ENCODE measurements around the gene NUDT2.

Gene NUDT2

DNA sequence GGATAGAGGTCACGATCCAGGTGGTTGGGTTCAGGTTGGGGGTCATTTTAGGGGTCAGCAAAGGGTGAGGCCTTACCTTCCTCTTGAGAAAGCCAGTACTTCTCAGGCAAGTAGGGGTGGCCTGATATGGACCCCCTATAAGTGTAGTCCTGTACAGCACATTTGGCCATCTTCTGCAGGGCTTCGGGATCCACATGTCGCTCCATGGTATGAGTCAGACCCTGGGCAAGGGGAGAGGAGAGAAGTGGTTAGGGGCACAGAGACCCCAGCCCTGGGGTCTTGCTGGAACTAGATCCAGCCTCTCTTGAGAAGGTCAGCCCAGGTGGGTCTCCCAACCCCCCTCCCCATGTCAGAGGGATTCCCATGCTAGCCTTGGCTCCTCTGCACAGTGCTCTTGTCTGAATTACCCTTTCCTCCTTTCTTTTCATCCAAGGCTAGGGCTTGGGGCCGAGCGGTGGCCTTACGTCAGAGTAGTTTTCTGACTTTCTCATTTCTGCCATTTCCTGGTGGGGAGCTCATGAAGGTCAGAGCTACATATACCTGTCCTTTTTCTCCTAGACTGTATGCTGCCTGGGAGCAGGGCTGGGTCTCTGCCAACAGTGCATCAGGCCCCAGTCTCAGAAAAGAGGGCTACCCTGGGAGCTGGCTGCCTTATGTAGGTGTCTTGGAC lies 56.3 kb downstream of the NUDT2 start:
- H3K4me3 ChIP-seq (ENCODE audit: low read depth, low read length), result no peak overlapping the region
- no peak for DNase-seq (ENCODE audit: low read depth)
- TF ChIP-seq, protein P1, sequence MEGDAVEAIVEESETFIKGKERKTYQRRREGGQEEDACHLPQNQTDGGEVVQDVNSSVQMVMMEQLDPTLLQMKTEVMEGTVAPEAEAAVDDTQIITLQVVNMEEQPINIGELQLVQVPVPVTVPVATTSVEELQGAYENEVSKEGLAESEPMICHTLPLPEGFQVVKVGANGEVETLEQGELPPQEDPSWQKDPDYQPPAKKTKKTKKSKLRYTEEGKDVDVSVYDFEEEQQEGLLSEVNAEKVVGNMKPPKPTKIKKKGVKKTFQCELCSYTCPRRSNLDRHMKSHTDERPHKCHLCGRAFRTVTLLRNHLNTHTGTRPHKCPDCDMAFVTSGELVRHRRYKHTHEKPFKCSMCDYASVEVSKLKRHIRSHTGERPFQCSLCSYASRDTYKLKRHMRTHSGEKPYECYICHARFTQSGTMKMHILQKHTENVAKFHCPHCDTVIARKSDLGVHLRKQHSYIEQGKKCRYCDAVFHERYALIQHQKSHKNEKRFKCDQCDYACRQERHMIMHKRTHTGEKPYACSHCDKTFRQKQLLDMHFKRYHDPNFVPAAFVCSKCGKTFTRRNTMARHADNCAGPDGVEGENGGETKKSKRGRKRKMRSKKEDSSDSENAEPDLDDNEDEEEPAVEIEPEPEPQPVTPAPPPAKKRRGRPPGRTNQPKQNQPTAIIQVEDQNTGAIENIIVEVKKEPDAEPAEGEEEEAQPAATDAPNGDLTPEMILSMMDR (IDR thresholded peaks at IDR 0.05; ENCODE audit: low read depth, low read length, missing control alignments), result no peak

DNA sequence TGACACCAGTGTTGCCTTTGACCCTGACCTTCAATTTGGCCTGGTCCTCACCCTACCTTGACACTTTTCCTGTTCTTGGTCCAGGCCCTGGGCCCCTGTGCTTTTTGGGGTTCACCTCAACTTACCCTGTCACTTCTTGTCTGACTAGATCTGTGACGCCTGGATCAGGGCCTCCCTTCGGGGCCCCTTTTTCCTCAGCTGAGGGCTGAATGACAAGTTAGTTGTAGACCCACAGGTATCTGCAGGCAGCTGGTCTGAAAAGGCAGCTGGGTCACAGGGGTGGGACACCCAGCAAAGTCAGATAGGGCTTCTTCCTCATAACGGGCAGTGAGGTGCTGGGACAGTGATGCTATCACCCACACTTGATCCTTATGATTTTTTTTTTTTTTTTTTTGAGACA lies 57.3 kb downstream of the NUDT2 start:
- TF ChIP-seq, protein P1 (IDR thresholded peaks at IDR 0.05; ENCODE audit: low read depth, low read length, missing control alignments), result no peak
- no peak for DNase-seq (ENCODE audit: low read depth)
- no peak overlapping the region for H3K4me3 ChIP-seq (ENCODE audit: low read depth, low read length)

DNA sequence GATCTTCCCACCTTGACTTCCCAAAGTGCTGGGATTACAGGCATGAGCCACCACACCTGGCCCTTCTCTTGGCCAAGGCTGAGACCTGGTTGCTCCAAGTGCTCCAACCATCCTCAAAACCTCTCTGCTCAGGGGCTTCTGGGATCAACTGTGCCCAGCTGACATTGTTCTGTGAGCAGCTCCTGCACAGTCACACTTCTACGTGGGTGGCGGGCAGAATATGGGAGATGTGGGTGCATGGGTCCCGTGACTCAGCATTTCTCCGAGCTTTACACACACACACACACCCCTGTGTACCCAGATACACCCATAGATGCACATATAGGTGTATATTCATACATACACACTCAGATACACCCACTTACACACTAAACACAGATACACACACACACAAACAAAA lies 57.9 kb downstream of the NUDT2 start:
- no peak for DNase-seq (ENCODE audit: low read depth)
- TF ChIP-seq, protein P1 (IDR thresholded peaks at IDR 0.05; ENCODE audit: low read depth, low read length, missing control alignments), result no peak
- no peak overlapping the region for H3K4me3 ChIP-seq (ENCODE audit: low read depth, low read length)

DNA sequence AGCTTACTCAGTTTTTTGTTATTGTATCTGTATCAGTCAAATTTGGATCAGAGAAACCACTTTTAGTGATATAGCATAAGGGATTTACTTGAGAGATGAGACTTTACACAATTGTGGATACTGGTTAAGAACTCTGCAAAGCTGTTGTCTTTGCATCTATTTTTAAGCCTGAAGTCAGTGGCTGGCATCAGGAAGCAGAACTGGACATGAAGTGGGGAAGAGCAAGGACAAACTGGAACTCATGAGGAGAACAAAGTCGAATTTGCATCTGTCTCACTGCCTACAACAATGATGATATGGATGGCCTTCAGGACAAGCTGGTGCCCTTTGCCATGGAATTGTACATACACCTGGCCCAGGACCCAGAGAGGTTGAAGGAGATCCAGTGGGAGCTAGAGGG lies 63.1 kb downstream of the NUDT2 start:
- no peak for DNase-seq (ENCODE audit: low read depth)
- H3K4me3 ChIP-seq (ENCODE audit: low read depth, low read length), result no peak overlapping the region
- TF ChIP-seq, protein P1 (IDR thresholded peaks at IDR 0.05; ENCODE audit: low read depth, low read length, missing control alignments), result no peak
